NCI-H1694 treated with DMSO at 0.1 percent for 48 hours (cell line): ENCODE results near the gene TRIM34.
"Not testable (repeated sequence)": the region's sequence is repeated elsewhere in the genome, so short reads cannot be mapped to it uniquely, and the experiment has no call there.

Experiments used
- DNase-seq: peaks from one replicate; lab custom pipeline; 2025; lab: John Stamatoyannopoulos, UW

The TRIM34 gene

GRCh38 chr11:5684646-5685362 lies 60.0 kb downstream of the TRIM34 start, which contains the start of gene TRIM5:
TRIM5 (minus strand) TSS chr11:5685074; CDS start chr11:5680177, 4,897 bp downstream.
- no peak for DNase-seq

- DNase-seq, result no peak
Measured at GRCh38 chr11:5686426-5686825, 61.6 kb downstream of the TRIM34 start.

GRCh38 chr11:5688482-5688881 lies 63.7 kb downstream of the TRIM34 start:
- no peak for DNase-seq

- DNase-seq, result no peak
Measured at GRCh38 chr11:5689551-5689983, 64.8 kb downstream of the TRIM34 start, which contains the start of gene TRIM22. TRIM22 (plus strand) TSS chr11:5689790; CDS start chr11:5696233, 6,443 bp downstream.

GRCh38 chr11:5690216-5690615 lies 65.4 kb downstream of the TRIM34 start:
- no peak for DNase-seq

GRCh38 chr11:5690736-5691135 lies 65.9 kb downstream of the TRIM34 start:
- DNase-seq, result no peak

GRCh38 chr11:5691238-5691963 lies 66.6 kb downstream of the TRIM34 start:
- not testable (repeated sequence) for DNase-seq

- no peak for DNase-seq
Measured at GRCh38 chr11:5691964-5692361, 67.2 kb downstream of the TRIM34 start.
